Liver (tissue), 3 donors: Measurements from ENCODE around the gene MRC2.

Experiments used
- CTCF ChIP-seq: fragments of 150-350 bp; IDR thresholded peaks from 2 replicates; pipeline ENCODE4 v1.5.1; 2017; ENCODE audit warnings: improper control_type of control experiment, low read depth, low read length; ENCODE audit not compliant: missing input control
- GABPA ChIP-seq, 2 donors: IDR thresholded peaks in 1 of 2; conservative IDR thresholded peaks in 1 of 2; 2 replicates each; pipeline ENCODE4 v1.6.1; 2016; ENCODE audit warnings: antibody characterized with exemption in 2 of 2, mild to moderate bottlenecking in 1 of 2, moderate library complexity in 1 of 2
- RAD21 ChIP-seq, 2 donors: IDR thresholded peaks; 2 replicates each; pipeline ENCODE4 v1.6.1; 2016; ENCODE audit warnings: antibody characterized with exemption in 2 of 2, mild to moderate bottlenecking in 2 of 2
- TAF1 ChIP-seq: conservative IDR thresholded peaks from 2 replicates; pipeline ENCODE4 v1.6.1; 2016; ENCODE audit warnings: antibody characterized with exemption, mild to moderate bottlenecking
- YY1 ChIP-seq: IDR thresholded peaks from 2 replicates; pipeline ENCODE4 v1.6.1; 2016; ENCODE audit warnings: antibody characterized with exemption, mild to moderate bottlenecking
- donor health status: healthy.
- donor health status: healthy.

- TF ChIP-seq RAD21 (IDR thresholded peaks at IDR 0.05) (no peak), CTCF (no peak), YY1 (no peak), TAF1 (no peak), GABPA (IDR thresholded peaks at IDR 0.05 in 1 of 2, conservative IDR thresholded peaks at IDR 0.05 in 1 of 2) (no peak)
Observed at GRCh38 chr17:62662855-62663254, 35.4 kb downstream of the MRC2 start.
